H1 (cell line): ENCODE data around the gene KIAA0513. TPM values are rescaled to one million over a fixed set of nuclear protein-coding genes. Genes with fewer than 3 reads are reported as not detected.

ENCODE experiments used
- CTCF ChIA-PET: fragments of 300-600 bp; sonication (Branson Sonifier 250); formaldehyde crosslinking; loops from one replicate; lab custom pipeline; 2021; ENCODE audit not compliant: partially characterized antibody; lab: Charles Lee
- POLR2A ChIA-PET: fragments of 300-600 bp; sonication (Branson Sonifier 250); formaldehyde crosslinking; loops from one replicate; lab custom pipeline; 2021; ENCODE audit warnings: inconsistent platforms; ENCODE audit not compliant: partially characterized antibody; lab: Charles Lee
- DNase-seq, 2 experiments: peaks; one replicate each; pipeline versions ENCODE4 v3.0.0 to v3.0.0-alpha.2; 2010 to 2022; ENCODE audit warnings: low spot score in 2 of 2, low read depth in 1 of 2, mixed read lengths in 1 of 2
- FAIRE-seq: peaks from 2 replicates; lab custom pipeline; 2011; peaks lifted over from hg19 to GRCh38; lab: Jason Lieb, UNC
- H2AFZ ChIP-seq: 2 replicates; pipeline ENCODE4 v1.8.1; 2012; ENCODE audit warnings: low read length, inconsistent platforms
- H2AK5ac ChIP-seq: 2 replicates; pipeline ENCODE4 v1.6.1; 2013; ENCODE audit warnings: low read depth, low read length
- H2BK120ac ChIP-seq: replicated peaks from 2 replicates; pipeline ENCODE3; 2013; ENCODE audit warnings: low read depth, low read length, inconsistent platforms
- H2BK12ac ChIP-seq: 2 replicates; pipeline ENCODE4 v1.6.1; 2013; ENCODE audit warnings: low read depth, low read length
- H2BK15ac ChIP-seq: 2 replicates; pipeline ENCODE4 v1.6.1; 2013; ENCODE audit warnings: low read length
- H2BK20ac ChIP-seq: 2 replicates; pipeline ENCODE4 v1.6.1; 2013; ENCODE audit warnings: low read length
- H2BK5ac ChIP-seq: 2 replicates; pipeline ENCODE4 v1.6.1; 2013; ENCODE audit warnings: low read depth, low read length
- H3K14ac ChIP-seq: 2 replicates; pipeline ENCODE4 v1.6.1; 2013; ENCODE audit warnings: inconsistent platforms; ENCODE audit not compliant: insufficient read length
- H3K18ac ChIP-seq: 2 replicates; pipeline ENCODE4 v1.6.1; 2013; ENCODE audit warnings: low read length; ENCODE audit errors: extremely low read depth
- H3K23ac ChIP-seq: 2 replicates; pipeline ENCODE4 v1.6.1; 2013; ENCODE audit warnings: inconsistent platforms; ENCODE audit not compliant: insufficient read length
- H3K23me2 ChIP-seq: 2 replicates; pipeline ENCODE4 v1.6.1; 2013; ENCODE audit warnings: low read depth, low read length
- H3K27ac ChIP-seq: 2 replicates; pipeline ENCODE4 v1.6.1; 2011; ENCODE audit warnings: low read depth, low read length, inconsistent platforms
- H3K27me3 ChIP-seq, 4 experiments: replicated peaks in 1 of 4; 1 replicate in 1 of 4; 2 replicates in 3 of 4; pipeline versions ENCODE4 v1.6.1 to v1.8.1; 2011 to 2013; ENCODE audit warnings: low read length in 3 of 4, mild to moderate bottlenecking in 3 of 4, inconsistent platforms in 2 of 4, mixed read lengths in 2 of 4, moderate library complexity in 1 of 4; ENCODE audit not compliant: control insufficient read depth in 3 of 4, insufficient read depth in 3 of 4; ENCODE audit errors: extremely low read depth in 1 of 4
- H3K36me3 ChIP-seq, 4 experiments: 2 replicates each; pipeline versions ENCODE4 v1.6.1 to v1.8.1; 2011 to 2013; ENCODE audit warnings: mild to moderate bottlenecking in 4 of 4, low read length in 3 of 4, moderate library complexity in 2 of 4, control low read depth in 1 of 4, inconsistent platforms in 1 of 4; ENCODE audit not compliant: insufficient read depth in 4 of 4, control insufficient read depth in 2 of 4
- H3K4ac ChIP-seq: replicated peaks from 2 replicates; pipeline ENCODE3; 2013; ENCODE audit warnings: low read length, low read depth, mixed read lengths, inconsistent platforms; ENCODE audit not compliant: insufficient read length
- H3K4me1 ChIP-seq, 4 experiments: replicated peaks in 1 of 4; 1 replicate in 1 of 4; 2 replicates in 3 of 4; pipeline versions ENCODE4 v1.6.1 to v1.8.1; 2011 to 2013; ENCODE audit warnings: low read length in 3 of 4, inconsistent platforms in 2 of 4, mixed read lengths in 1 of 4; ENCODE audit not compliant: insufficient read depth in 4 of 4, control insufficient read depth in 3 of 4
- H3K4me2 ChIP-seq, 2 experiments: 2 replicates each; pipeline versions ENCODE4 v1.6.1 to v1.8.1; 2011 to 2013; ENCODE audit warnings: low read depth in 2 of 2, low read length in 2 of 2, control low read depth in 1 of 2, inconsistent platforms in 1 of 2, mild to moderate bottlenecking in 1 of 2; ENCODE audit not compliant: insufficient read depth in 1 of 2
- H3K4me3 ChIP-seq, 4 experiments: fragments of 200-600, 300-600 bp in 1 of 4; sonication (generic), shearing (Covaris generic), sonication (Bioruptor Twin) in 1 of 4; 2 replicates each; pipeline versions ENCODE4 v1.5.1 to v1.8.1; 2011 to 2016; ENCODE audit warnings: low read length in 4 of 4, low read depth in 3 of 4, control low read depth in 2 of 4, inconsistent platforms in 2 of 4, mild to moderate bottlenecking in 2 of 4, mixed read lengths in 1 of 4, moderate library complexity in 1 of 4; ENCODE audit not compliant: insufficient read depth in 2 of 4; ENCODE audit errors: extremely low read depth in 1 of 4
- H3K56ac ChIP-seq: replicated peaks from 2 replicates; pipeline ENCODE3; 2013; ENCODE audit warnings: low read depth, mild to moderate bottlenecking, mixed read lengths, low read length, inconsistent platforms; ENCODE audit not compliant: insufficient read length
- H3K79me1 ChIP-seq: 2 replicates; pipeline ENCODE4 v1.6.1; 2013; ENCODE audit warnings: low read depth, low read length, control low read depth
- H3K79me2 ChIP-seq, 2 experiments: 2 replicates each; pipeline versions ENCODE4 v1.6.1 to v1.8.1; 2012 to 2013; ENCODE audit warnings: low read length in 2 of 2, mild to moderate bottlenecking in 2 of 2, inconsistent platforms in 1 of 2; ENCODE audit not compliant: insufficient read depth in 2 of 2, control insufficient read depth in 1 of 2
- H3K9ac ChIP-seq, 4 experiments: replicated peaks in 1 of 4; 1 replicate in 1 of 4; 2 replicates in 3 of 4; pipeline versions ENCODE4 v1.6.1 to v1.8.1; 2011 to 2013; ENCODE audit warnings: low read depth in 3 of 4, low read length in 3 of 4, control low read depth in 2 of 4, mild to moderate bottlenecking in 2 of 4, moderate library complexity in 2 of 4, inconsistent platforms in 1 of 4; ENCODE audit errors: extremely low read depth in 1 of 4
- H3K9me3 ChIP-seq, 2 experiments: 2 replicates each; pipeline versions ENCODE4 v1.6.1 to v1.8.1; 2012 to 2013; ENCODE audit warnings: mild to moderate bottlenecking in 2 of 2, moderate library complexity in 2 of 2, control low read depth in 1 of 2, inconsistent platforms in 1 of 2, low read depth in 1 of 2, low read length in 1 of 2, mixed read lengths in 1 of 2; ENCODE audit not compliant: insufficient read depth in 2 of 2
- H4K20me1 ChIP-seq, 2 experiments: replicated peaks in 1 of 2; 2 replicates each; pipeline versions ENCODE3 to v1.8.1; 2011 to 2013; ENCODE audit warnings: inconsistent platforms in 2 of 2, low read length in 2 of 2, mild to moderate bottlenecking in 1 of 2; ENCODE audit not compliant: insufficient read depth in 2 of 2, control insufficient read depth in 1 of 2
- H4K5ac ChIP-seq: 2 replicates; pipeline ENCODE4 v1.6.1; 2013; ENCODE audit warnings: low read length, low read depth, mixed read lengths, inconsistent platforms; ENCODE audit not compliant: insufficient read length
- H4K8ac ChIP-seq: 2 replicates; pipeline ENCODE4 v1.8.0; 2013; ENCODE audit warnings: mild to moderate bottlenecking, moderate library complexity, low read length, inconsistent platforms; ENCODE audit not compliant: insufficient read depth; ENCODE audit errors: extremely low read depth
- H4K91ac ChIP-seq: replicated peaks from 2 replicates; pipeline ENCODE3; 2013; ENCODE audit warnings: low read length, mixed read lengths, inconsistent platforms; ENCODE audit not compliant: insufficient read length
- BACH1 ChIP-seq: IDR thresholded peaks from 2 replicates; pipeline ENCODE4 v1.6.1; 2012; ENCODE audit warnings: low read length, improper control_type of control experiment
- CBX8 ChIP-seq: fragments of 300-800, 300-1000 bp; sonication (generic); IDR thresholded peaks from 2 replicates; pipeline ENCODE4 v1.7.1; 2016; ENCODE audit warnings: low read depth, low read length, borderline replicate concordance
- CEBPB ChIP-seq: IDR thresholded peaks from 2 replicates; pipeline ENCODE4 v1.6.1; 2012; ENCODE audit warnings: low read depth, low read length
- GABPA ChIP-seq: IDR thresholded peaks from 2 replicates; pipeline ENCODE4 v1.6.1; 2011; ENCODE audit warnings: mild to moderate bottlenecking, low read length, moderate library complexity, borderline replicate concordance; ENCODE audit not compliant: insufficient read depth
- SP4 ChIP-seq: IDR thresholded peaks from 2 replicates; pipeline ENCODE4 v1.6.1; 2012; ENCODE audit warnings: low read length, inconsistent platforms
- ZNF274 ChIP-seq: IDR thresholded peaks from 2 replicates; pipeline ENCODE4 v1.7.0; 2012; ENCODE audit warnings: low read length, borderline replicate concordance; ENCODE audit errors: extremely low read depth
- WGBS, 2 experiments: shearing (Covaris generic) in 1 of 2; methylation state at CpG; one replicate each; pipeline versions ENCODE4 v1.1.6 to v1.1.7; 2013 to 2015; ENCODE audit warnings: low lambda C conversion rate in 2 of 2, mixed read lengths in 2 of 2, inconsistent platforms in 1 of 2, low coverage in 1 of 2, missing lambda C conversion rate in 1 of 2; ENCODE audit not compliant: insufficient replicate concordance in 2 of 2, insufficient coverage in 1 of 2, insufficient read length in 1 of 2; ENCODE audit errors: extremely low coverage in 1 of 2, missing lambda C conversion rate in 1 of 2; 5-methylcytosine and 5-hydroxymethylcytosine counted together
- polyA plus RNA-seq, 7 experiments: library from polyadenylated mRNA; depleted of rRNA in 3 of 7; stranded (reverse) in 5 of 7; unstranded in 2 of 7; fragments of >200 nt in 5 of 7; fragments of 200-250 nt in 2 of 7; gene quantifications; 1 replicate in 5 of 7; 2 replicates in 1 of 7; 4 replicates in 1 of 7; pipeline versions ENCODE4 v1.2.1 to v1.2.3, GENCODE V29; 2011 to 2013; ENCODE audit warnings: missing spikeins in 2 of 7, mixed read lengths in 2 of 7
- total RNA-seq: library from RNA; stranded (reverse); fragmentation: NEBNext Ultra II Directional; extraction: Animal tissue kit (Norgen Biotek cat#: 25700); gene quantifications from 2 replicates; pipeline ENCODE4 v1.2.1, GENCODE V29; 2021
- TF ChIP-seq, protein P1 (sequence below): IDR thresholded peaks from 2 replicates; pipeline ENCODE4 v1.6.1; 2012; ENCODE audit warnings: inconsistent platforms

KIAA0513 gene
- total and polyA plus RNA-seq, 2 of the 8 experiments (the other 6 are each of a cell fraction or from before 2014, with no cell fraction given), result 2.1 to 6.1 TPM

GRCh38 chr16:85025781-85026653, 1.6 kb upstream of the KIAA0513 start:
- WGBS, 2 experiments, result 89% methylated on average over 8 of the region's 8 CpGs; no CpG with 5 or more reads in 1 of the 2 experiments
- TF ChIP-seq, protein P1, sequence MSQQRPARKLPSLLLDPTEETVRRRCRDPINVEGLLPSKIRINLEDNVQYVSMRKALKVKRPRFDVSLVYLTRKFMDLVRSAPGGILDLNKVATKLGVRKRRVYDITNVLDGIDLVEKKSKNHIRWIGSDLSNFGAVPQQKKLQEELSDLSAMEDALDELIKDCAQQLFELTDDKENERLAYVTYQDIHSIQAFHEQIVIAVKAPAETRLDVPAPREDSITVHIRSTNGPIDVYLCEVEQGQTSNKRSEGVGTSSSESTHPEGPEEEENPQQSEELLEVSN, result no peak
- TF ChIP-seq ZNF274 (no peak), GABPA (no peak), BACH1 (no peak), SP4 (no peak), CBX8 (no peak), CEBPB (no peak)

More at GRCh38 chr16:85025781-85026653, 1.6 kb upstream of the KIAA0513 start:
- H2BK15ac ChIP-seq, result no peak overlapping the region
- H2BK12ac ChIP-seq, result peak overlapping the region; percentile 29; the same call in 1 of the 2 replicates
- H3K27me3 ChIP-seq, result peaks cover 0 to 14% (median 7%) of the 10 kb centered on the region in 4 experiments; a peak in 4 of 7 replicates
- peaks cover 5% of the 10 kb centered on the region for H3K23me2 ChIP-seq
- H4K5ac ChIP-seq, result no peak overlapping the region
- H3K4me3 ChIP-seq, result no peak overlapping the region
- H3K36me3 ChIP-seq, result no peaks in the 10 kb centered on the region
- no peak for FAIRE-seq
- CTCF ChIA-PET, result interaction anchor here (0.6 to 4.6 kb wide), 10 partner anchors 10 to 60 kb away, joined by 3 to 26 read pairs (median 4); no protein-coding TSS in a partner anchor
- H3K79me1 ChIP-seq, result no peaks in the 10 kb centered on the region; the same call in 1 of the 2 replicates
- no peaks in the 10 kb centered on the region for H3K79me2 ChIP-seq
- no peak overlapping the region for H2BK120ac ChIP-seq
- H3K27ac ChIP-seq, result no peak overlapping the region
- H4K8ac ChIP-seq, result no peak overlapping the region
- no peaks in the 10 kb centered on the region for H3K9me3 ChIP-seq
- peak overlapping the region; percentile 15; the same call in 1 of the 2 replicates for H2BK5ac ChIP-seq
- POLR2A ChIA-PET, result interaction anchor here (2.6 kb wide), 1 partner anchor 15 kb away, joined by 12 read pairs; the partner anchor contains the start of gene ZDHHC7
- H4K20me1 ChIP-seq, result no peaks in the 10 kb centered on the region
- no peak overlapping the region for H3K18ac ChIP-seq
- no peak overlapping the region for H4K91ac ChIP-seq
- no peak overlapping the region for H3K23ac ChIP-seq
- peak overlapping the region in 1 of 2 experiments; percentile 85; a peak in 1 of 4 replicates for H3K4me2 ChIP-seq
- no peak overlapping the region for H3K56ac ChIP-seq
- DNase-seq, result no peak
- no peak overlapping the region for H2AK5ac ChIP-seq
- no peak overlapping the region; a peak in 1 of 7 replicates for H3K9ac ChIP-seq
- peaks cover 3 to 7% (median 3%) of the 10 kb centered on the region in 4 experiments; a peak in 5 of 7 replicates for H3K4me1 ChIP-seq
- no peak overlapping the region for H2AFZ ChIP-seq
- H3K4ac ChIP-seq, result no peak overlapping the region
- no peak overlapping the region for H3K14ac ChIP-seq
- H2BK20ac ChIP-seq, result 0 out of 2 replicates have a peak overlapping the region, but pooled peaks have one; percentile 53
